AG04450 (cell line): ENCODE measurements around the gene ARF1. TPM values are rescaled to one million over a fixed set of nuclear protein-coding genes. Genes with fewer than 3 reads are reported as not detected.
A peak's percentile ranks its signal among the peaks of the same experiment; 100 is the strongest.

Source experiments
- CTCF ChIA-PET: fragments of 300-600, 350-600 bp; formaldehyde crosslinking; extraction: SDS; loops from one replicate; lab custom pipeline; 2022; ENCODE audit warnings: antibody characterized with exemption, inconsistent platforms; lab: Charles Lee
- POLR2A ChIA-PET: fragments of 350-600 bp; formaldehyde crosslinking; extraction: SDS; loops from one replicate; lab custom pipeline; 2021; ENCODE audit warnings: antibody characterized with exemption, inconsistent platforms; lab: Yijun Ruan, JAX
- DNase-seq: peaks from one replicate; pipeline ENCODE4 v3.0.0-alpha.2; 2011; ENCODE audit warnings: low read depth, low spot score
- H3K27ac ChIP-seq: one replicate; pipeline ENCODE4 v1.5.1; 2012; ENCODE audit warnings: low read depth, low read length, control low read depth
- H3K27me3 ChIP-seq: one replicate; pipeline ENCODE4 v1.6.0; 2012; ENCODE audit warnings: low read length; ENCODE audit not compliant: control insufficient read depth, insufficient read depth
- H3K4me3 ChIP-seq: 2 replicates; pipeline ENCODE4 v1.5.1; 2011; ENCODE audit warnings: mild to moderate bottlenecking, low read depth, low read length, control low read depth
- H3K9me3 ChIP-seq: 2 replicates; pipeline ENCODE4 v1.5.1; 2012; ENCODE audit warnings: low read length; ENCODE audit not compliant: control insufficient read depth, insufficient read depth
- polyA plus RNA-seq: library from polyadenylated mRNA; depleted of rRNA; stranded (reverse); fragments of >200 nt; gene quantifications from 2 replicates; pipeline ENCODE4 v1.2.3, GENCODE V29; 2011
- TF ChIP-seq, protein P1 (sequence below): IDR thresholded peaks from 2 replicates; pipeline ENCODE4 v1.5.1; 2011; ENCODE audit warnings: low read depth, low read length, control low read depth, inconsistent platforms

ARF1 gene
- polyA plus RNA-seq, 1 experiment = 445 TPM

DNA sequence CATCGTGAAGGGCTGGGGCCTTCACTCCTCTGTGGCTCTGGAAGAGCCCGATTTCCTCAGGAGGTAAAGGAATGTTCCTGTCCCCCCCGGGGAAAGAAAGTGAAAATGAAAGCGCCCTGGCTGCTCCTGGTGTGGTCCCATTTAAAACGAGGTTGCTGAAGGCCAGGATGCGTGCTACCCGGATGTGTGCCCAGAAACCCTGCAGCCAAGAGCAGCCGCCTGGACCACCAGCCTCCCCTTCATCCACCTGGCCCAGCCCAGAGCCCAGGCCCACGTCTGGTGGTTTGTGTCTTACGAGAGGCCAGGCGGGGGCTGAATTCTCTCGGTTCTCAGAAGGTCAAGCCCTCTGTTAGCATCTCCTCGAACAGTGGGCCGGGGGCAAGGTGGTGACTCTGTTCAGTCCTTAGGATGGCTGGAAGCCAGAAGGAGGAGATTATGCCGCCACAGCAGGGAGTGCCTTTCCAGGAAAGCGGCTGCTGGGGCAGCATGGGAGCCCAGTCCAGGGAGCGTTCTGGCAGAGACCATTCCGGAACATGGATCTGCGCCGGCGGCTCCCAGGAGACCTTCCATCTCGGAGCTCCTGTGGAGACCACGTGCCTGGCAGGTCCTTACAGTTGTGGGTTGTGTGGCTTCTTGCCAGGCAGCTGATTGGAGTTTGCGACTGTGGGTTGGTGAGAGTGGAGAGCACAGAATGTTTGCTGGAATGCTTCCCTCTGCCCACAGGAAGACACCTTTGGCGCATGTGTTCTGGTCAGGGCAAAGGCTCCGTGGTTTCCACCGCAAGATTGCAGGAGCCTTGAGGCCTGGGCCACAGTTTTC is 58.9 kb downstream of the ARF1 start:
- no peak for DNase-seq
- Histone ChIP-seq H3K27ac (peak overlapping the region; percentile 75), H3K9me3 (no peaks in the 10 kb centered on the region; the same call in 1 of the 2 replicates), H3K4me3 (peak overlapping the region; percentile 90), H3K27me3 (peaks cover 7% of the 10 kb centered on the region)
- TF ChIP-seq, protein P1, sequence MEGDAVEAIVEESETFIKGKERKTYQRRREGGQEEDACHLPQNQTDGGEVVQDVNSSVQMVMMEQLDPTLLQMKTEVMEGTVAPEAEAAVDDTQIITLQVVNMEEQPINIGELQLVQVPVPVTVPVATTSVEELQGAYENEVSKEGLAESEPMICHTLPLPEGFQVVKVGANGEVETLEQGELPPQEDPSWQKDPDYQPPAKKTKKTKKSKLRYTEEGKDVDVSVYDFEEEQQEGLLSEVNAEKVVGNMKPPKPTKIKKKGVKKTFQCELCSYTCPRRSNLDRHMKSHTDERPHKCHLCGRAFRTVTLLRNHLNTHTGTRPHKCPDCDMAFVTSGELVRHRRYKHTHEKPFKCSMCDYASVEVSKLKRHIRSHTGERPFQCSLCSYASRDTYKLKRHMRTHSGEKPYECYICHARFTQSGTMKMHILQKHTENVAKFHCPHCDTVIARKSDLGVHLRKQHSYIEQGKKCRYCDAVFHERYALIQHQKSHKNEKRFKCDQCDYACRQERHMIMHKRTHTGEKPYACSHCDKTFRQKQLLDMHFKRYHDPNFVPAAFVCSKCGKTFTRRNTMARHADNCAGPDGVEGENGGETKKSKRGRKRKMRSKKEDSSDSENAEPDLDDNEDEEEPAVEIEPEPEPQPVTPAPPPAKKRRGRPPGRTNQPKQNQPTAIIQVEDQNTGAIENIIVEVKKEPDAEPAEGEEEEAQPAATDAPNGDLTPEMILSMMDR = no peak
- POLR2A ChIA-PET = interaction anchor here (1.2 to 1.7 kb wide), 3 partner anchors 23 to 265 kb away, joined by 3 to 18 read pairs (median 11); partner anchors contain the start of genes IBA57 and TRIM11
- CTCF ChIA-PET = interaction anchor here (4.2 kb wide), 1 partner anchor 11 kb away, joined by 17 read pairs; no protein-coding TSS in a partner anchor

DNA sequence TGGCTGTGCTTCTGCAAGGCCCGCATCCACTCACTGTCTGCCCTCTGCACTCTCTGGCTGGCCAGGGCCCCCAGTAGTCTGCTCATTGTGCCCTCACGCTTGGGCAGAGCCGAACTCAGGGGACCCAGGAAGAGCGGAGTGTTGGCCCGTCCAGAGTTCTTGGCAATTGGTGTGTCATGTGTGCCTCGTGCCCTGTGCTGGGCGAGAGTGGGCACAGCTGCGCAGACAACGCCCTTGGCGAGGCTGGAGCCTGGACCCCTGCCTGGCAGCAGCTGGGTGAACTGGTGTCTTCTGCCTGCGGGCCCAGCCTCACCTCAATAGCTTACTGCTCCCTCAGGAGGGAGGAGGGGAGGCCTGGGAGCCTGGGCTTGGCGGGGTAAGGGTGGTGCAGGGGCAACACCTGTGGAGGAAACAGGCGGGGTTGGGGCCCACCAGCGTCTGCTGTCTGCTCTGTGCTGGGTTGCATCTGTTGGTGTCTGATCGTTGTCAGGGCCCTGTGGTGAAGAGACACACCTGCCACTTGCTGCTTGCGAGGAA is 59.7 kb downstream of the ARF1 start:
- TF ChIP-seq, protein P1 = no peak
- no peaks in the 10 kb centered on the region; the same call in 1 of the 2 replicates for H3K9me3 ChIP-seq
- H3K27me3 ChIP-seq = no peaks in the 10 kb centered on the region
- no peak for DNase-seq
- CTCF ChIA-PET = interaction anchor here (1.3 to 4.2 kb wide), 3 partner anchors 11 to 24 kb away, joined by 4 to 17 read pairs (median 7); no protein-coding TSS in a partner anchor
- POLR2A ChIA-PET = no interaction called here
- H3K27ac ChIP-seq = no peak overlapping the region
- peak overlapping the region; percentile 90 for H3K4me3 ChIP-seq

DNA sequence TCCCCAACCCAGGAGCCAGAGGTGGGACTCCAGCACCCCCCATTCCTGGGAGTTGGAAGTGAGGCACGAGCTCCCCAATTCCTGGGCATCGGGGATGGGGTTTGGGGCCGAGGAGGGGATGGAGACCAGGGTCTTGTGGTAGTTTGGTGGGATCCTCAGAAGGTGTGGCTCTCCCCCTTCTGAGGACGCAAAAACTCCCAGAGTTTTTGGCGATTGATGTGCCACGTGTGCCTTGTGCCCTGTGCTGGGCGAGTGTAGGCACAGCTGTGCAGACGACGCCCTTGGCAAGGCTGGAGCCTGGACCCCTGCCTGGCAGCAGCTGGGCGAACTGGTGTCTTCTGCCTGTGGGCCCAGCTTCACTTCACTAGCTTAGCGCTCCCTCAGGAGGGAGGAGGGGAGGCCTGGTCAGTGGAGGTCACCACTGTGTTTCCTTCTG is 60.2 kb downstream of the ARF1 start:
- CTCF ChIA-PET = interaction anchor here (1.3 to 4.2 kb wide), 3 partner anchors 12 to 24 kb away, joined by 4 to 17 read pairs (median 7); no protein-coding TSS in a partner anchor
- Histone ChIP-seq H3K4me3 (no peak overlapping the region), H3K9me3 (no peaks in the 10 kb centered on the region; the same call in 1 of the 2 replicates), H3K27ac (no peak overlapping the region), H3K27me3 (no peaks in the 10 kb centered on the region)
- no peak for DNase-seq
- POLR2A ChIA-PET = no interaction called here
- TF ChIP-seq, protein P1 = no peak

DNA sequence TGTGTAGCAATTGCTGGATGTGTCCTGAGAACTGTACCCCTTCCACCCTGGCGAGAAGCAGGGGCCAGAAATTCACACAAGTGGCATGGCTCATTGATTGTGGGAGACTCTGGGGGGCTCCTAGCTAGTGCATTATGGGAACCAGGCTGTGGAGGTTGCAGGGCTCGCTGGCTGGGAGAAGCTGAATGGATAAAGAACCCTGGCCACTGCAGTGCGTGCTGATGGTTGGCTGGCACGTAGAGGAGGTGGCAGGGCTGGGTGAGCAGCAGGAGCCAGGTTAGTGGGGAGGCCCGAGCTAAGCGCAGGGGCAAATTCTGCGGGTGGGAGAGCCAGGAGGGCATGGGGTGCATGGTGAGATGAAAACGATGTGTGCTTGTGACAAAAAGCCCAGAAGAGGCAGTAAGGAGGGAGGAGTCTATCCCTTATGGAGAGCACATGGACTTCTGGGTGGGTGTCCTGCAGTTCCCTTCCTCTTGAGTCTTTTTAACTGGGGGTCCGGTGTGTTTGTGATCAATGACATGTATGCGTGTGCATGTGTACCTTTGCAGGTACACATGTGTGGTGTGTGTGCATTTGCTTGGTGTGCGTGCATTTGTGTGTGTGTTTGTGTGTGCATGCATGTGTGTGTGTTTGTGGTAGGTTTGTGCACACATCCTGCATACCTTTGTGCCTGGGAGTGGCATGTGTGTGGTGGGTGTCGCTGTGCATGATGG is 61.1 kb downstream of the ARF1 start:
- POLR2A ChIA-PET = no interaction called here
- TF ChIP-seq, protein P1 = no peak
- H3K27me3 ChIP-seq = no peaks in the 10 kb centered on the region
- no peak overlapping the region for H3K27ac ChIP-seq
- no peak for DNase-seq
- no peak overlapping the region for H3K4me3 ChIP-seq
- CTCF ChIA-PET = interaction anchor here (1.3 to 4.2 kb wide), 3 partner anchors 13 to 23 kb away, joined by 4 to 17 read pairs (median 7); no protein-coding TSS in a partner anchor
- no peaks in the 10 kb centered on the region; the same call in 1 of the 2 replicates for H3K9me3 ChIP-seq
